T-helper 17 cell (primary cell): Measurements from ENCODE around the gene RPS10. TPM values are rescaled to one million over a fixed set of nuclear protein-coding genes. Genes with fewer than 3 reads are reported as not detected.

Experiments used
- ATAC-seq: fragments of 150-1000 bp; cut with Tn5 transposase; 2 replicates; pipeline ENCODE4 v1.10.0; 2021; ENCODE audit warnings: mild to moderate bottlenecking, moderate library complexity
- DNase-seq, 3 donors: peaks; one replicate each; pipeline versions ENCODE4 v3.0.0 to v3.0.0-alpha.2; 2020 to 2021
- H3K9me3 ChIP-seq: one replicate; pipeline ENCODE4 v1.7.0; 2013; ENCODE audit warnings: low read length, mild to moderate bottlenecking; ENCODE audit not compliant: control insufficient read depth, poor library complexity, severe bottlenecking
- H3K27ac Mint-ChIP-seq: one replicate; pipeline ENCODE4 v1.8.0; 2022; ENCODE audit warnings: mild to moderate bottlenecking, moderate library complexity, mixed read lengths
- H3K27me3 Mint-ChIP-seq: one replicate; pipeline ENCODE4 v1.8.0; 2022; ENCODE audit warnings: mixed read lengths
- H3K36me3 Mint-ChIP-seq: one replicate; pipeline ENCODE4 v1.8.0; 2022; ENCODE audit warnings: low read depth, mixed read lengths
- H3K4me1 Mint-ChIP-seq: one replicate; pipeline ENCODE4 v1.8.0; 2022; ENCODE audit warnings: mild to moderate bottlenecking, mixed read lengths
- H3K4me3 Mint-ChIP-seq: one replicate; pipeline ENCODE4 v1.8.0; 2022; ENCODE audit warnings: mild to moderate bottlenecking, moderate library complexity, mixed read lengths
- total RNA-seq, 4 donors: library from RNA in 2 of 4; stranded (reverse) in 2 of 4; gene quantifications; one replicate each; pipeline ENCODE4 v1.2.3 and lab custom pipeline; 2022 to 2026

Gene RPS10
- total RNA-seq, 2 donors from 2014 or later = 2,447 to 2,547 TPM

- ATAC-seq = no peak
Observed at GRCh38 chr6:34369385-34369784, 56.5 kb downstream of the RPS10 start.

More at GRCh38 chr6:34369385-34369784, 56.5 kb downstream of the RPS10 start:
- peaks cover 2% of the 10 kb centered on the region for H3K36me3 Mint-ChIP-seq
- no peaks in the 10 kb centered on the region for H3K27me3 Mint-ChIP-seq
- H3K27ac Mint-ChIP-seq = no peak overlapping the region
- no peaks in the 10 kb centered on the region for H3K9me3 ChIP-seq
- DNase-seq = no peak
- peaks cover 20% of the 10 kb centered on the region for H3K4me1 Mint-ChIP-seq
- no peak overlapping the region for H3K4me3 Mint-ChIP-seq

Other genes with a start within 250 kb of the RPS10 start
- 10 to 100 TPM; 87.5 to 90.3 TPM for gene HMGA1, start 189.2 kb downstream of the RPS10 start, total RNA-seq
- gene SMIM29, start 177.1 kb downstream of the RPS10 start, total RNA-seq = 10 to 100 TPM; 24.3 to 29.2 TPM
- gene NUDT3, start 33.4 kb downstream of the RPS10 start, total RNA-seq = 10 to 100 TPM; 21.1 to 23.2 TPM
- gene PACSIN1, start 40.0 kb upstream of the RPS10 start, total RNA-seq = under 1 TPM; 0.40 to 0.50 TPM
- under 1 TPM; 0.23 to 0.35 TPM for gene SPDEF, start 130.3 kb upstream of the RPS10 start, total RNA-seq